ENCODE results near the gene AWAT2. TPM values are rescaled to one million over a fixed set of nuclear protein-coding genes. Genes with fewer than 3 reads are reported as not detected.
A peak's percentile ranks its signal among the peaks of the same experiment; 100 is the strongest.

Gene AWAT2
- total RNA-seq, 1 donor from 2014 or later = not detected

GRCh38 chrX:70066646-70067045 is 16.9 kb upstream of the AWAT2 start:
- no peaks in the 10 kb centered on the region for H3K9me3 ChIP-seq
- no peaks in the 10 kb centered on the region for H3K4me1 ChIP-seq
- no peaks in the 10 kb centered on the region for H3K27me3 ChIP-seq
- no peak overlapping the region for H3K27ac ChIP-seq
- TF ChIP-seq POLR2A (IDR thresholded peaks at IDR 0.05) = no peak
- TF ChIP-seq, protein P1, sequence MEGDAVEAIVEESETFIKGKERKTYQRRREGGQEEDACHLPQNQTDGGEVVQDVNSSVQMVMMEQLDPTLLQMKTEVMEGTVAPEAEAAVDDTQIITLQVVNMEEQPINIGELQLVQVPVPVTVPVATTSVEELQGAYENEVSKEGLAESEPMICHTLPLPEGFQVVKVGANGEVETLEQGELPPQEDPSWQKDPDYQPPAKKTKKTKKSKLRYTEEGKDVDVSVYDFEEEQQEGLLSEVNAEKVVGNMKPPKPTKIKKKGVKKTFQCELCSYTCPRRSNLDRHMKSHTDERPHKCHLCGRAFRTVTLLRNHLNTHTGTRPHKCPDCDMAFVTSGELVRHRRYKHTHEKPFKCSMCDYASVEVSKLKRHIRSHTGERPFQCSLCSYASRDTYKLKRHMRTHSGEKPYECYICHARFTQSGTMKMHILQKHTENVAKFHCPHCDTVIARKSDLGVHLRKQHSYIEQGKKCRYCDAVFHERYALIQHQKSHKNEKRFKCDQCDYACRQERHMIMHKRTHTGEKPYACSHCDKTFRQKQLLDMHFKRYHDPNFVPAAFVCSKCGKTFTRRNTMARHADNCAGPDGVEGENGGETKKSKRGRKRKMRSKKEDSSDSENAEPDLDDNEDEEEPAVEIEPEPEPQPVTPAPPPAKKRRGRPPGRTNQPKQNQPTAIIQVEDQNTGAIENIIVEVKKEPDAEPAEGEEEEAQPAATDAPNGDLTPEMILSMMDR (IDR thresholded peaks at IDR 0.05) = no peak
- TF ChIP-seq POLR2AphosphoS5 (IDR thresholded peaks at IDR 0.05; ENCODE audit: insufficient read depth in 1 of 2, low read depth in 1 of 2) = no peak
- intact Hi-C loops (cut with DNase I) = no loop called here
- DNase-seq (ENCODE audit: extremely low spot score in 2 of 2) = peak in 1 of 2 donors; percentile 67
- H3K36me3 ChIP-seq = no peaks in the 10 kb centered on the region
- no peak overlapping the region for H3K4me3 ChIP-seq

- peak in 1 of 2 donors; percentile 64 for DNase-seq (ENCODE audit: extremely low spot score in 2 of 2)
- no peak overlapping the region for H3K27ac ChIP-seq
- no peak overlapping the region for H3K4me3 ChIP-seq
- H3K27me3 ChIP-seq = no peaks in the 10 kb centered on the region
- H3K9me3 ChIP-seq = no peaks in the 10 kb centered on the region
- intact Hi-C loops (cut with DNase I) = no loop called here
- H3K36me3 ChIP-seq = no peaks in the 10 kb centered on the region
- no peak for TF ChIP-seq POLR2AphosphoS5 (IDR thresholded peaks at IDR 0.05; ENCODE audit: insufficient read depth in 1 of 2, low read depth in 1 of 2)
- no peak for TF ChIP-seq POLR2A (IDR thresholded peaks at IDR 0.05)
- TF ChIP-seq, protein P1 (IDR thresholded peaks at IDR 0.05) = no peak
- no peaks in the 10 kb centered on the region for H3K4me1 ChIP-seq
These were observed 13.3 kb upstream of the AWAT2 start for GRCh38 chrX:70062961-70063550.

GRCh38 chrX:70062076-70062475 is 12.3 kb upstream of the AWAT2 start, which contains the start of gene OTUD6A:
Gene OTUD6A, plus strand, starts transcription at chrX:70062457. Its CDS starts 68 bp downstream, at chrX:70062525.
- no peaks in the 10 kb centered on the region for H3K27me3 ChIP-seq
- intact Hi-C loops (cut with DNase I) = no loop called here

GRCh38 chrX:70054391-70054790 is 4.7 kb upstream of the AWAT2 start:
- DNase-seq (ENCODE audit: extremely low spot score in 2 of 2) = peak; percentile 42 to 49
- no peak for TF ChIP-seq POLR2A (IDR thresholded peaks at IDR 0.05)
- TF ChIP-seq POLR2AphosphoS5 (IDR thresholded peaks at IDR 0.05; ENCODE audit: insufficient read depth in 1 of 2, low read depth in 1 of 2) = no peak
- TF ChIP-seq, protein P1 (IDR thresholded peaks at IDR 0.05) = no peak
- Histone ChIP-seq H3K27me3 (no peaks in the 10 kb centered on the region), H3K27ac (no peak overlapping the region), H3K36me3 (no peaks in the 10 kb centered on the region), H3K4me3 (no peak overlapping the region), H3K4me1 (no peaks in the 10 kb centered on the region), H3K9me3 (no peaks in the 10 kb centered on the region)
- intact Hi-C loops (cut with DNase I) = no loop called here

More at GRCh38 chrX:70062076-70062475, 12.3 kb upstream of the AWAT2 start, which contains the start of gene OTUD6A:
- H3K4me1 ChIP-seq = no peaks in the 10 kb centered on the region
- H3K27ac ChIP-seq = no peak within 1 kb of the TSS
- no peaks in the 10 kb centered on the region for H3K36me3 ChIP-seq
- H3K9me3 ChIP-seq = no peaks in the 10 kb centered on the region
- TF ChIP-seq POLR2AphosphoS5 (IDR thresholded peaks at IDR 0.05; ENCODE audit: insufficient read depth in 1 of 2, low read depth in 1 of 2) (no peak), POLR2A (IDR thresholded peaks at IDR 0.05) (no peak)
- TF ChIP-seq, protein P1 (IDR thresholded peaks at IDR 0.05) = no peak
- no peak within 1 kb of the TSS for H3K4me3 ChIP-seq
- no peak for DNase-seq (ENCODE audit: extremely low spot score in 2 of 2)

- Histone ChIP-seq H3K27ac (no peak overlapping the region), H3K4me3 (no peak overlapping the region), H3K27me3 (no peaks in the 10 kb centered on the region), H3K36me3 (no peaks in the 10 kb centered on the region), H3K9me3 (no peaks in the 10 kb centered on the region), H3K4me1 (no peaks in the 10 kb centered on the region)
- TF ChIP-seq POLR2A (IDR thresholded peaks at IDR 0.05) (no peak), POLR2AphosphoS5 (IDR thresholded peaks at IDR 0.05; ENCODE audit: insufficient read depth in 1 of 2, low read depth in 1 of 2) (no peak)
- TF ChIP-seq, protein P1 (IDR thresholded peaks at IDR 0.05) = no peak
- DNase-seq (ENCODE audit: extremely low spot score in 2 of 2) = peak; percentile 69 to 70
- intact Hi-C loops (cut with DNase I) = no loop called here
These were observed 3.3 kb upstream of the AWAT2 start for GRCh38 chrX:70052895-70053615.
